ENCODE data around the gene CETN1.

CETN1 gene

DNA sequence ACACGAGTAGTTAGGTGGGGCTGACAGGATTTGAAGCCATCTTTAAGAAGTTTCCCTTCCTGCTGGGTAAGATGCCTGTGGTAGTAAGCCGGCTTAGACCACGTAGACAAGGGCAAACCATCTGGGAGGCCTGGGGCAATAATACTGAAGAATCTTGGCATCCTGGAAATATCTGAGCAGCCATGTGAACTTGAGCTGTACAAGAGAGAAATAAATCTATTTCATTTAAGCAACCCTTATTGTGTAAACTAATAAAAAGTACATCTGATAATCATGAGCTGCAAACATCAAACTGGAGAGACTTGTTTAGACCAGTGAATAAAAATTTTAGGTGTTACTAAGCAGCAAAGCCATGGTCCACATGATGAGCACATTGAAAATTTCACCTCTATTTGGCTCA, 11.4 kb upstream of the CETN1 start:
- Mint-ChIP-seq H3K4me1 (peaks cover 51% of the 10 kb centered on the region), H3K27ac (no peak overlapping the region)
- TF ChIP-seq, protein P1, sequence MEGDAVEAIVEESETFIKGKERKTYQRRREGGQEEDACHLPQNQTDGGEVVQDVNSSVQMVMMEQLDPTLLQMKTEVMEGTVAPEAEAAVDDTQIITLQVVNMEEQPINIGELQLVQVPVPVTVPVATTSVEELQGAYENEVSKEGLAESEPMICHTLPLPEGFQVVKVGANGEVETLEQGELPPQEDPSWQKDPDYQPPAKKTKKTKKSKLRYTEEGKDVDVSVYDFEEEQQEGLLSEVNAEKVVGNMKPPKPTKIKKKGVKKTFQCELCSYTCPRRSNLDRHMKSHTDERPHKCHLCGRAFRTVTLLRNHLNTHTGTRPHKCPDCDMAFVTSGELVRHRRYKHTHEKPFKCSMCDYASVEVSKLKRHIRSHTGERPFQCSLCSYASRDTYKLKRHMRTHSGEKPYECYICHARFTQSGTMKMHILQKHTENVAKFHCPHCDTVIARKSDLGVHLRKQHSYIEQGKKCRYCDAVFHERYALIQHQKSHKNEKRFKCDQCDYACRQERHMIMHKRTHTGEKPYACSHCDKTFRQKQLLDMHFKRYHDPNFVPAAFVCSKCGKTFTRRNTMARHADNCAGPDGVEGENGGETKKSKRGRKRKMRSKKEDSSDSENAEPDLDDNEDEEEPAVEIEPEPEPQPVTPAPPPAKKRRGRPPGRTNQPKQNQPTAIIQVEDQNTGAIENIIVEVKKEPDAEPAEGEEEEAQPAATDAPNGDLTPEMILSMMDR (IDR thresholded peaks at IDR 0.05) = no peak

DNA sequence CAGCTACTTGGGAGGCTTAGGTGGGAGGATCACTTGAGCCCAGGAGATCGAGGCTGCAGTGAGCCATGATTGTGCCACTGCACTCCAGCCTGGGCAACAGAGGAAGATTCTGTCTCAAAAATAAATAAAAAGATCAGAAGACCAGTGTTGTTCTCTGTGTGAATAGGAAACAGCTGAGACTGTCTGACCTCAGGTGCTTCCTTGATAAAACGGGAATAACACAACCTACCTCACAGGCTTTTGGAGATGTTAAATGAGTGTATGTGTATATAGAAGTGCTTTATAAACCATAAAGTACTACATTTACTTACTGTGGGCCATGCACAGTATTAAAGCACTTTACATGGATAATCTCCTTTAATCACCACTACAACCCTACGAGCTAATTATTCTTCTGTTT, 9.9 kb upstream of the CETN1 start:
- DNase-seq = no peak
- Mint-ChIP-seq H3K36me3 (ENCODE audit: low read depth) (no peaks in the 10 kb centered on the region), H3K27ac (no peak overlapping the region), H3K27me3 (ENCODE audit: low read depth, poor library complexity) (no peaks in the 10 kb centered on the region), H3K9me3 (no peaks in the 10 kb centered on the region), H3K4me3 (no peak overlapping the region), H3K4me1 (peaks cover 60% of the 10 kb centered on the region)
- TF ChIP-seq, protein P1 (IDR thresholded peaks at IDR 0.05) = no peak

More for the DNA sequence above, 11.4 kb upstream of the CETN1 start:
- H3K9me3 Mint-ChIP-seq = no peaks in the 10 kb centered on the region
- H3K4me3 Mint-ChIP-seq = no peak overlapping the region
- no peaks in the 10 kb centered on the region for H3K36me3 Mint-ChIP-seq (ENCODE audit: low read depth)
- no peak for DNase-seq
- no peaks in the 10 kb centered on the region for H3K27me3 Mint-ChIP-seq (ENCODE audit: low read depth, poor library complexity)

DNA sequence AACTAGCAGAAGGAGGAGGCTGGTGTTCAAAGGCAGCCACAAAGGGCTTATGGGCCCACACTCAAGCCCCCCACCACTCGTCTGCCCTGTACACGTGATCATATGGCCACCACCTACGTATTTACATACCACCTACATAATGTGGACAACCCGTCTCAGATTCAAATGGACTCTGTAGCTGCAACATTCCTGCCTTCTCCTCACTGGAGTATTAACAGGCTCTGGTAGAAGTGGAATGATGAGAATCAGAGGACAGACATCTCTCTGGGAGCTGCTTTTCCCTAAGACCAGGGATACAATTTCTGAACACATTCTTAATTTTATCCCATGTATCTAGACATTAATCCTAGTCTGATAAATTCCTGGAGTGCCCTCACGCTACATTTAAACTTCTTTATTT, 9.5 kb upstream of the CETN1 start:
- H3K27me3 Mint-ChIP-seq (ENCODE audit: low read depth, poor library complexity) = no peaks in the 10 kb centered on the region
- H3K9me3 Mint-ChIP-seq = no peaks in the 10 kb centered on the region
- no peak for DNase-seq
- TF ChIP-seq, protein P1 (IDR thresholded peaks at IDR 0.05) = no peak
- H3K27ac Mint-ChIP-seq = peak overlapping the region; percentile 22
- H3K4me1 Mint-ChIP-seq = peaks cover 60% of the 10 kb centered on the region
- no peak overlapping the region for H3K4me3 Mint-ChIP-seq
- no peaks in the 10 kb centered on the region for H3K36me3 Mint-ChIP-seq (ENCODE audit: low read depth)

DNA sequence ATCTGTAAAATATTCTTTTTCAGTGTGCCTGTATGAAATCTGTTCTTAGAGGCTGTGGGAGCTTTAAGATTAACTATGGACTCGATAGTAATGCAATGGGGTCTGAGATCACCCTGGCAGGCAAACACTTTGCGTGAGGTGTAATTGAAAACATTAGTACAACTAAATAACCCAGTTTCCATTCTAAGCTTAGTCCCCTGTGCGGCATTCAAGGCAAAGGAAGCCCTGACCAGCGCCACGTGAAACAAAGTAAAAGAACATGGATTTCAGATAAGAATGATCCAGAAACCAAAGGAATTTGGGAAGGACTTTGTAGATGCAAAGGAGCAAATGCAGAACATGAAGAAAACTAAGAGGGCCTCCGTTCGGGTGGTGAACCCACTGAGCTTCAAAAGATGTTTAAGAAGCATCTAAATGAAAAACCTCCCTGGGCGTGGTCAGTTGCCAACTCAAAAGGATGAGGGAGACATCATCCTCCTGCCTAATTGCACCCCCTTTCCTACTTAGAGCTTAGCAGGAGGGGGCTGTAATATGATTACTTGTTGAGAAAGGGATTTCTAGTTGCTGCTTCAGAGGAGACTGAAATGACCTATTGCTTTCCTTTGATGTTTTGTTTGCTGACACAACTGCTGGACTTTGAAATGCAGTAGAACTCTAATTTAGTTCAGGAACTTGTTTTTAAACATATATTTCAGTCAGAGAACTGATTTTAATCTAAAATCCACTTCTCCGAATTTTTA, 7.9 kb upstream of the CETN1 start:
- TF ChIP-seq, protein P1 (IDR thresholded peaks at IDR 0.05) = no peak
- no peak for DNase-seq
- Mint-ChIP-seq H3K36me3 (ENCODE audit: low read depth) (no peaks in the 10 kb centered on the region), H3K4me1 (peaks cover 67% of the 10 kb centered on the region), H3K27me3 (ENCODE audit: low read depth, poor library complexity) (no peaks in the 10 kb centered on the region), H3K9me3 (no peaks in the 10 kb centered on the region), H3K4me3 (peak overlapping the region; percentile 34), H3K27ac (peak overlapping the region; percentile 98)

DNA sequence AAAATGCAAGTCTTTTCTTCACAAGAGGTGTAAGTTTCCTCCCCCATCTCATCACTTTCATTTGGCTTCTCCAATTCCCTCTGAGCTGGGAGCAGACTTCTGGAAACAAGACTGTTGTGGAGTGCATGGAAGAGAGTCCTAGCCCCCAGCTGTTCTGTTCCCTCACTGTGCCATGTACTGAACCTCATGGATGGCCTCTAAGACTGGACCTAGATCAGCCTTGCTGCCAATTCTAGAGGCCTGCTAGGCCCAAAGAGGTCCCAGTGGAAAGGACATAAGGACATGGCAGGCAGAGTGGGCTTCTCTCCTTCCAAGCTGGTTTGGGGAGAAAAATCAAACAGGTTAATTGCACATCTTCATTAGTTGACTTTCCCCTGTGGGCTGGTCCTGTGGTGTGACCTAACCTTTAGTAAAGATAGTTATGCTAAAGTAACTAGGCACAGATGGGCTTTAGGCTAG, 7.3 kb upstream of the CETN1 start:
- no peak for DNase-seq
- TF ChIP-seq, protein P1 (IDR thresholded peaks at IDR 0.05) = no peak
- peak overlapping the region; percentile 98 for H3K27ac Mint-ChIP-seq
- no peaks in the 10 kb centered on the region for H3K36me3 Mint-ChIP-seq (ENCODE audit: low read depth)
- no peaks in the 10 kb centered on the region for H3K9me3 Mint-ChIP-seq
- peaks cover 73% of the 10 kb centered on the region for H3K4me1 Mint-ChIP-seq
- H3K4me3 Mint-ChIP-seq = peak overlapping the region; percentile 34
- H3K27me3 Mint-ChIP-seq (ENCODE audit: low read depth, poor library complexity) = no peaks in the 10 kb centered on the region

DNA sequence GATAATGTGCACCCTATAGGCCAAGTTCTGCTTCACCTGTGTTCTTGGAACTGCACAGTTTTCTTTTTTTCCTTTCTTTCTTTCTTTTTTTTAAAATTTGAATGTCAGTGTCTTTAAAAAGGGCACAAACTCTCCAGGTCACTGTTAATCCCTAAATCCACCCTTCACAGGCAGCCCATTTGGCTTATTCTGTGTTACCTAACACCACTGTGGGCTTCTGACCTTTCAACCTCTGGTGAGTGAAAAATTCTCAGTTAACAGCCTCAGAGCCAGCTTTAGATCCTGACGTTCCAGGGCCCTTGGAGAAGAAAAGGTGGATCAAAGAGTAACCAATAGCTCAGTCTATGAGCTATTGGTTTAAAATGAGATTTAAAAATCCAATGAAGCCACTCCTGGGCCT, 6.8 kb upstream of the CETN1 start:
- H3K27ac Mint-ChIP-seq = peak overlapping the region; percentile 98
- H3K4me1 Mint-ChIP-seq = peaks cover 78% of the 10 kb centered on the region
- H3K27me3 Mint-ChIP-seq (ENCODE audit: low read depth, poor library complexity) = no peaks in the 10 kb centered on the region
- H3K4me3 Mint-ChIP-seq = peak overlapping the region; percentile 29
- no peaks in the 10 kb centered on the region for H3K9me3 Mint-ChIP-seq
- TF ChIP-seq, protein P1 (IDR thresholded peaks at IDR 0.05) = no peak
- DNase-seq = peak; percentile 12
- H3K36me3 Mint-ChIP-seq (ENCODE audit: low read depth) = no peaks in the 10 kb centered on the region

Measured in nephron progenitor cell (in vitro differentiated cells).